GM12864 (cell line): ENCODE data around the gene PAQR8.

Experiments
- DNase-seq: peaks from one replicate; pipeline ENCODE4 v3.0.0-alpha.2; 2011; ENCODE audit warnings: low read depth
- H3K4me3 ChIP-seq: 2 replicates; pipeline ENCODE4 v1.5.1; 2011; ENCODE audit warnings: mild to moderate bottlenecking, low read depth, low read length, control low read depth
- TF ChIP-seq, protein P1 (sequence below): IDR thresholded peaks from 2 replicates; pipeline ENCODE4 v1.5.1; 2011; ENCODE audit warnings: low read depth, mild to moderate bottlenecking, moderate library complexity, low read length, control low read depth, inconsistent platforms; ENCODE audit errors: missing control alignments

The PAQR8 gene

DNA sequence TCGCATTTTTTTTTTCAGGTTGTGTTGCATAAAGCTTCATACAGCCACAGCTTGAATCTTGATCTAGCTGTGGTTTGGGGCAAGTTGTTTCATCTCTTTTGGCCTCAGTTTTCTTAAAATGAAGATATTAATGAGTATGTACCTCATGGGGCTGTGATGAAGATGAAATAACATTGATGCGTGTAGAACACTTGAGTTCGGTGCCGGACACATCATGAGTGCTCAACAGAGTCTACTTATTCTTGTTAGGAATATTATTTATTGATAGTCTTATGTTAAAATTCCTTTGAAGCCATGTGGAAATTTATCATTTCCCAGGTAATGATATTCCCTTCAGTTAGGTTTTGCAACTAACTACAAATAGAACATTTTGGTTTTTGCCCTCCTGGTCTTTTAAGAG lies 3.4 kb downstream of the PAQR8 start:
- no peak for DNase-seq
- TF ChIP-seq, protein P1, sequence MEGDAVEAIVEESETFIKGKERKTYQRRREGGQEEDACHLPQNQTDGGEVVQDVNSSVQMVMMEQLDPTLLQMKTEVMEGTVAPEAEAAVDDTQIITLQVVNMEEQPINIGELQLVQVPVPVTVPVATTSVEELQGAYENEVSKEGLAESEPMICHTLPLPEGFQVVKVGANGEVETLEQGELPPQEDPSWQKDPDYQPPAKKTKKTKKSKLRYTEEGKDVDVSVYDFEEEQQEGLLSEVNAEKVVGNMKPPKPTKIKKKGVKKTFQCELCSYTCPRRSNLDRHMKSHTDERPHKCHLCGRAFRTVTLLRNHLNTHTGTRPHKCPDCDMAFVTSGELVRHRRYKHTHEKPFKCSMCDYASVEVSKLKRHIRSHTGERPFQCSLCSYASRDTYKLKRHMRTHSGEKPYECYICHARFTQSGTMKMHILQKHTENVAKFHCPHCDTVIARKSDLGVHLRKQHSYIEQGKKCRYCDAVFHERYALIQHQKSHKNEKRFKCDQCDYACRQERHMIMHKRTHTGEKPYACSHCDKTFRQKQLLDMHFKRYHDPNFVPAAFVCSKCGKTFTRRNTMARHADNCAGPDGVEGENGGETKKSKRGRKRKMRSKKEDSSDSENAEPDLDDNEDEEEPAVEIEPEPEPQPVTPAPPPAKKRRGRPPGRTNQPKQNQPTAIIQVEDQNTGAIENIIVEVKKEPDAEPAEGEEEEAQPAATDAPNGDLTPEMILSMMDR = no peak
- no peak overlapping the region for H3K4me3 ChIP-seq

DNA sequence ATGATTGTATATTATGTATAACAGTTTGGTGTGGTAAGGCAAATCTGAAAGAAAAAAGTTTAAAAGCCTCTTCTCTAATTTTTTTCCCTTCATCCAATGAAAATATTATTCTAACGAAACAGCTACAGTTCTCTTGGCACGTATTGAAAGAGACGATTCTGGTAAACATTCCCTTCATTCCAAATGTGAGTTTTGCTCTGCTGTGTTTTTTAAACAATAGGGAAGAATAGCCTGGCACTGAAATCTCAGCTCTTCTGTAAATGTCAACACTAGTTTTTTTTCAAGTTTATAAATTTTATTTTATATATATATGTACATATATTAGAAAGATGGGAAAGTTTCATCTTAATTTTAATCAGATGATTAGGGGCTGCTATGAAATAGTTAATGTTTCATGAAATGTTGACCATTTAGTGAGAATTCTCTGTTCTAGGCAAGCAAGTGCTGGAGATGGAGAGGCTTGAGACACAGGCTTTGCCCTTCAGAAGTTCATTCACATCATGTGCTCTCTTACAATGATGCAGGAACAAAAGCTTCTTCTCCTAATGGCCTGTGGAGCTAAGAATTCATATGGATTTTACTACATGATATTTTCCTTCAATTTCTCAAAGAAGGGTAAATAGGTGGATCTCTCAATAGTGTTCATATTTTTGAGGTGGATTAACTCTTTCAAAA lies 4.1 kb downstream of the PAQR8 start:
- no peak for DNase-seq
- TF ChIP-seq, protein P1 = no peak
- H3K4me3 ChIP-seq = no peak overlapping the region

DNA sequence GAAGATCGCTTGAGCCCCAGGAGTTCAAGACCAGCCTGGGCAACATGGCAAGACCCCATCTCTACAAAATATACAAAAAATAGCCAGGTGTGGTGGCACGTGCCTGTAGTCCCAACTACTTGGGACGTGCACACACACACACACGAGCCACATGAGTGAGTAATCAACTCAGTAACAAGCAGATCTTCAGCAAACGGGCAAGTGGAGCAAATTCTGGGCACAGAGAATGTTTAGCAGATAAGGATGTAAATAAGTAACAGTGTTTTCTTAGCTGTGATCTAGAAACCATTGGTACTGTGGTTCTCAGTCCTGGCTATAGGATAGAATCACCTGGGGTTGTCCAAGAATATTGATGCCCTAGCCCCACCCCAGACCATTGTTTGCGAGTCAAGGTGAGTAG lies 6.1 kb downstream of the PAQR8 start:
- H3K4me3 ChIP-seq = no peak overlapping the region
- TF ChIP-seq, protein P1 = no peak
- DNase-seq = no peak

DNA sequence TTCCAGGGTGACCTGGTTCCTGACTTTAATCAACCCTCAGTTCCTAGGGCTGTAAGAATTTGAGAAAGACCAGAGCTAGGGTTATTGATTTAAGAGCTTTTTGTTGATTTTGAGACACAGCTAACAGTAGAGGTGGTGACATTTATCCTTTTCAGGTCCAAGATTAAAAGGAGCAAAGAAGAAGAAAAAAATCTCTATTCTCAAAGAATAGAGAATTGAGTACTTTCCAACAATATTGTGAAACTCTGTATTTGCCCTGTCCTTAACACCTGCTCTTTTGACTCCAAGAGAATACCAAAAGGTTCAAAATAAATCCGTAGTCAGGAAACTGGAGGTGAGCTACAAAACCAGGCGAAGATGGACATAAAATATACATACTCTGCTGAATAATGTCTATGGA lies 7.3 kb downstream of the PAQR8 start:
- DNase-seq = no peak
- no peak overlapping the region for H3K4me3 ChIP-seq
- TF ChIP-seq, protein P1 = no peak

DNA sequence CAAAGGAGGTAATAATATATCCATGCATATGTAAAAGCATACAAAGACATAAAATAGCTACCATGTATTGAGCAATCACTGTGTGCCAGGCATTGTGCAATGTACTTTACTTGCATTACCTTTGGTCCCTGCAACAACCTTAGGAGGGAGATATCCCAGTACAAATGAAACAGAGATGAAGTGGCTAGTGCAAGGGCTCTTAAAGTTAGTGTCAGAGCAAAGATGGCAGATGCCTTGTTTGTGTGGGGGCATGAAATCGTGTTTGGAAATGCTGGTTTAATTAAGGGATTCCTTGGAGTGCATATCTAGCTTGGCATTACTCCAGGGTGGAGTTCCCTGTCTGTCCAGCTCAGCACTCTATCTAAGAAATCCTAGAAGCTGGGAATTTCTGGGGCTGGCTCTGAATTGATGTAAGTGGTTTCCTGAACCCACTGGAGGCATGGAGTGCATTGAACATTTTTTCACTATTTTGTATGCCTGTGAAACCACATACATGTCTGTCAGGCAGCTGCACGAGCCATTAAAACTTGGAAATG lies 9.8 kb downstream of the PAQR8 start:
- DNase-seq = no peak
- H3K4me3 ChIP-seq = no peak overlapping the region
- TF ChIP-seq, protein P1 = no peak

DNA sequence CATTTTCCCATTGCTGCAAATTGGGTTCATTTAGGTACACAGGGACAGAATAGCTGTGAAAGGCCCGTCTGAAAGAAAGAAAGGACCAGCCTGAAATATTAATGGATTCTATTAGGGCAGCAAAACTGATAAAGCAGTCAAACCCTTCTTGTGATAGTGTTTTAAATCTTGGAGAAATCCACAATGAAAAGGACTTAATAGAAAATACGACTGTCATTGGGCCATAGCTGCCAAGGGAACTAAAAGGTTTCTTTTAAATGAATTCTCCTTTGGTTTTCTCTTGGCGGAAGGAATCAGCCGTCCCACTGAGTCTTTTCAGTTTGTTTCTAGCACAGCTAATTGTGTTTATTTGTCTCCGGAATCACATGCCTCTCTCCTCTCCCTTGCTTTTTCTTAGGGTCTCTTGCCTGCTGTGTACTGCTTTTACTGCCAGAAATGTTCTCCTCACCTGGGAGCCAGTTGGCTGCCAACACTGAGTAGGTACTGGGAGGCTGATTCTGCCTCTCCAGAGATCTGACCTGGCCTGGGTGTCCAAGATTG lies 11.3 kb downstream of the PAQR8 start:
- no peak overlapping the region for H3K4me3 ChIP-seq
- TF ChIP-seq, protein P1 = no peak
- no peak for DNase-seq

DNA sequence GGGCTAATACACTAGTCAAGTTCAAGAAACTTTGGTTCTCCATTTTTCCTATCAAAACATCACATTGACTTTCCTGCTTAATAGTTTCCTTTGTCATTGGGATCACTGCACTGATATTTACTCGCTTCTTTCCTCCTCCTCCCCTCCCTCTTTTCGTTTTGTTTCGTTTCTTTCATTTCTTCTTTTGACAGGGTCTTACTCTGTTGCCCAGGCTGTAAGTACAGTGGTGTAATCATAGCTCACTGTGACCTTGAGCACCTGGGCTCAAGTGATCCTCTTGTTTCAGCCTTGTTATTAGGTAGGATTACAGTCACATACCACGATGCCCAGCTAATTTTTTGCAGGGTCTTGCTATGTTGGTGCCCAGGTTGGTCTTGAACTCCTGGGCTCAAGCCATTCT lies 12.3 kb downstream of the PAQR8 start:
- H3K4me3 ChIP-seq = no peak overlapping the region
- no peak for DNase-seq
- TF ChIP-seq, protein P1 = no peak
